CD14-positive monocyte (primary cell): ENCODE data around the gene ATM. TPM values are rescaled to one million over a fixed set of nuclear protein-coding genes. Genes with fewer than 3 reads are reported as not detected.

ENCODE experiments used
- DNase-seq, 3 donors: peaks; one replicate each; pipeline ENCODE4 v3.0.0-alpha.2; 2011 to 2022
- H2AFZ ChIP-seq: 2 replicates; pipeline ENCODE4 v1.6.0; 2012; ENCODE audit warnings: mild to moderate bottlenecking, low read depth, low read length, inconsistent platforms; ENCODE audit not compliant: insufficient read depth, poor library complexity, severe bottlenecking
- H3K27ac ChIP-seq, 2 donors: 1 replicate in 1 of 2; 2 replicates in 1 of 2; pipeline ENCODE4 v1.5.1; 2012 to 2013; ENCODE audit warnings: low read length in 2 of 2, control low read depth in 1 of 2, inconsistent platforms in 1 of 2, low read depth in 1 of 2, mild to moderate bottlenecking in 1 of 2
- H3K27me3 ChIP-seq, 2 donors: one replicate each; pipeline versions ENCODE4 v1.6.0 to v1.6.1; 2011 to 2013; ENCODE audit warnings: low read length in 2 of 2; ENCODE audit not compliant: control insufficient read depth in 2 of 2, insufficient read depth in 2 of 2
- H3K36me3 ChIP-seq, 2 donors: replicated peaks in 1 of 2; 1 replicate in 1 of 2; 2 replicates in 1 of 2; pipeline versions ENCODE4 v1.5.1 to v1.6.1; 2012 to 2013; ENCODE audit warnings: low read length in 2 of 2, control low read depth in 1 of 2, inconsistent platforms in 1 of 2, mild to moderate bottlenecking in 1 of 2; ENCODE audit not compliant: insufficient read depth in 2 of 2, control insufficient read depth in 1 of 2
- H3K4me1 ChIP-seq, 2 donors: 1 replicate in 1 of 2; 2 replicates in 1 of 2; pipeline versions ENCODE4 v1.5.1 to v1.6.1; 2012 to 2013; ENCODE audit warnings: low read length in 2 of 2, control low read depth in 1 of 2, inconsistent platforms in 1 of 2, mild to moderate bottlenecking in 1 of 2, moderate library complexity in 1 of 2; ENCODE audit not compliant: insufficient read depth in 2 of 2, control insufficient read depth in 1 of 2
- H3K4me2 ChIP-seq: replicated peaks from 2 replicates; pipeline ENCODE3; 2012; ENCODE audit warnings: low read length, moderate library complexity, mild to moderate bottlenecking; ENCODE audit not compliant: poor library complexity, severe bottlenecking; ENCODE audit errors: extremely low read depth
- H3K4me3 ChIP-seq, 3 experiments: fragments of 200-600 bp in 1 of 3; sonication (generic) in 1 of 3; replicated peaks in 1 of 3; 1 replicate in 2 of 3; 2 replicates in 1 of 3; pipeline ENCODE4 v1.5.1; 2011 to 2013; ENCODE audit warnings: low read length in 3 of 3, mild to moderate bottlenecking in 3 of 3, control low read depth in 2 of 3, low read depth in 2 of 3, inconsistent platforms in 1 of 3, moderate library complexity in 1 of 3
- H3K79me2 ChIP-seq: 2 replicates; pipeline ENCODE4 v1.6.0; 2012; ENCODE audit warnings: mild to moderate bottlenecking, control low read depth, inconsistent platforms, low read length, moderate library complexity; ENCODE audit not compliant: insufficient read depth
- H3K9ac ChIP-seq: 2 replicates; pipeline ENCODE4 v1.6.0; 2017; ENCODE audit warnings: low read length, mild to moderate bottlenecking; ENCODE audit not compliant: insufficient read depth, poor library complexity, severe bottlenecking
- H3K9me3 ChIP-seq, 2 donors: replicated peaks in 1 of 2; 1 replicate in 1 of 2; 2 replicates in 1 of 2; pipeline versions ENCODE4 v1.5.1 to v1.6.1; 2012 to 2013; ENCODE audit warnings: low read length in 2 of 2, control low read depth in 1 of 2; ENCODE audit not compliant: control insufficient read depth in 1 of 2, insufficient read depth in 1 of 2
- H4K20me1 ChIP-seq: 2 replicates; pipeline ENCODE4 v1.6.0; 2012; ENCODE audit warnings: mild to moderate bottlenecking, low read length, control low read depth, moderate library complexity; ENCODE audit not compliant: insufficient read depth
- H3K27ac Mint-ChIP-seq, 7 donors: one replicate each; pipeline ENCODE4 v1.8.0; 2020; ENCODE audit warnings: mild to moderate bottlenecking in 7 of 7, mixed read lengths in 7 of 7, moderate library complexity in 6 of 7, inconsistent platforms in 2 of 7
- H3K27me3 Mint-ChIP-seq, 3 donors: one replicate each; pipeline ENCODE4 v1.8.0; 2021 to 2022; ENCODE audit warnings: low read depth in 3 of 3, mild to moderate bottlenecking in 3 of 3, mixed read lengths in 3 of 3, moderate library complexity in 3 of 3, inconsistent platforms in 1 of 3
- H3K36me3 Mint-ChIP-seq, 2 donors: one replicate each; pipeline ENCODE4 v1.8.0; 2020; ENCODE audit warnings: mixed read lengths in 2 of 2, inconsistent platforms in 1 of 2, mild to moderate bottlenecking in 1 of 2
- H3K4me1 Mint-ChIP-seq: one replicate; pipeline ENCODE4 v1.8.0; 2020; ENCODE audit warnings: mild to moderate bottlenecking, mixed read lengths
- H3K4me3 Mint-ChIP-seq, 2 donors: one replicate each; pipeline ENCODE4 v1.8.0; 2020; ENCODE audit warnings: mild to moderate bottlenecking in 2 of 2, mixed read lengths in 2 of 2, moderate library complexity in 1 of 2
- H3K9me3 Mint-ChIP-seq, 7 donors: one replicate each; pipeline ENCODE4 v1.8.0; 2020 to 2022; ENCODE audit warnings: mixed read lengths in 7 of 7, mild to moderate bottlenecking in 6 of 7, moderate library complexity in 6 of 7, inconsistent platforms in 2 of 7
- CTCF ChIP-seq: fragments of 200-600 bp; IDR thresholded peaks from one replicate; pipeline ENCODE4 v1.8.0; 2022; ENCODE audit warnings: antibody characterized with exemption, mild to moderate bottlenecking
- WGBS: methylation state at CpG from one replicate; pipeline ENCODE4 v1.1.5; 2013; ENCODE audit warnings: missing lambda C conversion rate; ENCODE audit not compliant: insufficient coverage; 5-methylcytosine and 5-hydroxymethylcytosine counted together
- intact Hi-C, 2 donors: fragments of 100-400 bp; cut with micrococcal nuclease; formaldehyde crosslinking; loops; one replicate each; pipeline versions ENCODE4 v1.15.0 to v1.15.1; 2023
- polyA plus RNA-seq, 3 donors: library from polyadenylated mRNA; depleted of rRNA in 1 of 3; unstranded in 2 of 3; stranded (reverse) in 1 of 3; fragments of 300-500 nt in 2 of 3; fragments of >200 nt in 1 of 3; fragmentation: Illumina TruSeq in 2 of 3; gene quantifications; 1 replicate in 2 of 3; 2 replicates in 1 of 3; pipeline ENCODE4 v1.2.3, GENCODE V29; 2012 to 2021

Gene ATM
- polyA plus RNA-seq, 3 donors, result 13.2 to 56.7 (median 21.4) TPM

GRCh38 chr11:108338750-108339149, 115.9 kb downstream of the ATM start:
- no peak overlapping the region for H3K9ac ChIP-seq
- DNase-seq, result no peak
- intact Hi-C loops, result no loop called here
- H3K27ac ChIP-seq, result no peak overlapping the region
- no peaks in the 10 kb centered on the region for H3K9me3 Mint-ChIP-seq
- WGBS, result no CpG with 5 or more reads among the region's 2 CpGs
- peaks cover 40 to 72% of the 10 kb centered on the region in 2 donors for H3K36me3 ChIP-seq
- H3K79me2 ChIP-seq, result no peaks in the 10 kb centered on the region
- H3K4me1 Mint-ChIP-seq, result no peaks in the 10 kb centered on the region
- TF ChIP-seq CTCF, result no peak
- no peaks in the 10 kb centered on the region for H3K27me3 ChIP-seq
- H3K4me2 ChIP-seq, result no peak overlapping the region
- no peaks in the 10 kb centered on the region for H3K9me3 ChIP-seq
- H2AFZ ChIP-seq, result no peak overlapping the region
- no peak overlapping the region for H3K27ac Mint-ChIP-seq
- no peaks in the 10 kb centered on the region for H3K27me3 Mint-ChIP-seq
- H3K4me3 Mint-ChIP-seq, result no peak overlapping the region
- H3K4me3 ChIP-seq, result no peak overlapping the region
- peaks cover 51 to 63% of the 10 kb centered on the region in 2 donors for H3K36me3 Mint-ChIP-seq
- H3K4me1 ChIP-seq, result no peaks in the 10 kb centered on the region
- no peaks in the 10 kb centered on the region for H4K20me1 ChIP-seq

GRCh38 chr11:108340973-108341372, 118.1 kb downstream of the ATM start:
- no peak overlapping the region for H3K4me3 ChIP-seq
- no peak for DNase-seq
- no CpG with 5 or more reads among the region's 1 CpG for WGBS
- H3K4me3 Mint-ChIP-seq, result no peak overlapping the region
- no peaks in the 10 kb centered on the region for H3K27me3 Mint-ChIP-seq
- no peaks in the 10 kb centered on the region for H3K27me3 ChIP-seq
- H2AFZ ChIP-seq, result no peak overlapping the region
- H3K4me1 Mint-ChIP-seq, result no peaks in the 10 kb centered on the region
- no peak overlapping the region for H3K4me2 ChIP-seq
- no peak overlapping the region for H3K27ac ChIP-seq
- H3K27ac Mint-ChIP-seq, result peak overlapping the region in 2 of 7 donors; percentile 7 to 43
- intact Hi-C loops, result no loop called here
- H3K36me3 ChIP-seq, result peaks cover 29 to 71% of the 10 kb centered on the region in 2 donors
- peaks cover 48 to 62% of the 10 kb centered on the region in 2 donors for H3K36me3 Mint-ChIP-seq
- H4K20me1 ChIP-seq, result no peaks in the 10 kb centered on the region
- H3K9me3 Mint-ChIP-seq, result no peaks in the 10 kb centered on the region
- TF ChIP-seq CTCF, result no peak
- no peaks in the 10 kb centered on the region for H3K4me1 ChIP-seq
- no peaks in the 10 kb centered on the region for H3K79me2 ChIP-seq
- H3K9ac ChIP-seq, result no peak overlapping the region
- H3K9me3 ChIP-seq, result no peaks in the 10 kb centered on the region
